RPMI8226 (cell line): ENCODE data around the gene DEPP1.

Experiments
- DNase-seq: peaks from one replicate; pipeline ENCODE4 v3.0.0-alpha.2; 2015

Gene DEPP1

GRCh38 chr10:44931621-44932516 lies 46.7 kb downstream of the DEPP1 start:
- DNase-seq, result no peak

- DNase-seq, result no peak
These were observed 47.5 kb downstream of the DEPP1 start for GRCh38 chr10:44930904-44931620.

DNA sequence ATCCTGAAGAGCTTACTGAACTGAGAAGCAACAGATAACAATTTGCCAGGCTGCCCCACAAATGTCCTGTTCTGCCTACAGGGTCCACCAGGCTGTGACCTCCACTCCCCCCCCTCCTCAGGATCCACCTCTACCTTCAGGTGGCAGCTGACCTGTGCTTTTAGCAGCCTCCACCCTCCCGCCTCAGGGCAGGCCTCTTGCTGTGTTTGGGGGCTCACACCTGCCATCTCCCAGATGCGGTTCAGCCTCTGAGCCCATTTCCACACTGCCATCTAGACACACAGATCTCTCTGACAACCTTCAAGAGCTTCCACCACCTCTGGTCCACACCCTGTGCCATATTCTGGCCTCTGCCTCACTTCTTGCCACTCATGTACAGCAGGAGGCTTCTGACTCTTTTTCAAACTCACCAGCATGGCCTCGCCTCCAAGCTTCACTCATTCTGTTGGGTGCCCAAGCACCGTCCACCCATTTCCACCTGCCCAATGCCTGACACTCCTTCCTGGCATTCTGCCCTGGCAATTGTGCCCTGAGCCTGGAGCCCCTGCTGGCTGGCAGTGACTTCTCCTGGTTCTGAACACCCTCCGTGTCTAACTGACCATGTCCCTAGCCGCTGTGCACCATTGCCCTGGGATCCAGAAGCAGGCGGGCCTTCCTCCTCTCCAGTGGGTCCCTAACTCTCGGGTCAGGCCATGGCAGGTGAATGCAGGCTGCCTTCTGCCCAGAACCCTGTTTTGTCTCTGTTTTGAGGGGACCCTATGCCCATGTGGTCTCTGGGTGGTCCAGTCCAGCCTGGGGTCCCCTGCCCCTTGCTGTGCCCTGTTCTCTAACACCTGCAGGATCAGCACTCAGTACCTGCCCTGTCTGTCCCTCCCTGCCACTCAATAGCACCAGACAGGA lies 49.0 kb downstream of the DEPP1 start:
- no peak for DNase-seq

- no peak for DNase-seq
These were observed 50.1 kb downstream of the DEPP1 start for GRCh38 chr10:44928462-44928861.

GRCh38 chr10:44927352-44927751 lies 51.3 kb downstream of the DEPP1 start:
- no peak for DNase-seq

DNA sequence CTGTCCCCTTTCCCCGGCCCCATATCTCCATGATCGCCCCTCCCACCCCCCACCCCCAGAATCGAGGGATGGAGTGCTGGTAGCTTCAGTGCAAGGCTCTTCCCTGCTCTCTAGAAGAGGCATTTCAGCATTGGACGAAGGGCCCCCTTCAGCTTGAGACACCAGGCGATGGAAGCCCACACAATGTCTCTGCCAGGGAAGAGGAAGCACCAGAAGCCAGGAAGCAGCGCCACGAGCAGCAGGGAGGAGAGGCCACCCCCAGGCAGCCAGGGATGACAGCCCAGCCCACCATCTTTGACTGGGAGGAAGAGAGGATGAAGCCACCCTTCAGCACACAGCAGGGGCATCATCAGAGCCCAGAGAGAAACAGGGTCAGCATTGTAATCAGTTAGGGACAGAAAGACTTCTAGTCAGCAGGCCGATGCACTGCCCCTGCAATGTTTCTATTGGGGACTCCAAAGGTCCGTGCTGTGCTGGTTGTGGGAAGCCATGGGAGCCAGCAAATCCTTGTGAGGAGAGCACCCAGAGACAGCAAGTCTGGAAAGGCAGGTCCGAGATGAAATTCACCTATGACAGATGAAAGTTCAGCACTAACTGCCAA lies 51.8 kb downstream of the DEPP1 start:
- DNase-seq, result no peak
